K562 (cell line): ENCODE measurements around the gene TOMM22.

Source experiments
- POLR2A ChIP-seq: fragments of 450-650 bp; conservative IDR thresholded peaks from 2 replicates; pipeline ENCODE4 v1.6.1; 2016
- SRF ChIP-seq, 2 experiments: fragments of 250-450, 450-650 bp in 1 of 2; sonication (Bioruptor Pico) in 1 of 2; sonication (generic) in 1 of 2; formaldehyde crosslinking; IDR thresholded peaks; 2 replicates each; pipeline versions ENCODE4 v1.5.0 to v1.5.1; 2020 to 2022; ENCODE audit warnings: mild to moderate bottlenecking in 1 of 2, missing genetic modification reagents in 1 of 2
- TF ChIP-seq, protein P1 (sequence below): sonication (generic); formaldehyde crosslinking; IDR thresholded peaks from 2 replicates; pipeline ENCODE4 v1.8.0; 2022; ENCODE audit warnings: mild to moderate bottlenecking, missing genetic modification reagents
- TF ChIP-seq, protein P2 (sequence below), 3 experiments: IDR thresholded peaks in 2 of 3; conservative IDR thresholded peaks in 1 of 3; 2 replicates each; pipeline ENCODE4 v1.5.1; 2011 to 2012; ENCODE audit warnings: low read length in 3 of 3, mild to moderate bottlenecking in 3 of 3, control low read depth in 2 of 3, improper control_type of control experiment in 1 of 3, inconsistent platforms in 1 of 3, low read depth in 1 of 3, mixed read lengths in 1 of 3, moderate library complexity in 1 of 3; ENCODE audit not compliant: insufficient read depth in 2 of 3
- TF ChIP-seq, protein P3 (sequence below): fragments of 250-450 bp; sonication (Bioruptor Pico); IDR thresholded peaks from 2 replicates; pipeline ENCODE4 v1.5.0; 2020; ENCODE audit warnings: mild to moderate bottlenecking
- TF ChIP-seq, protein P4 (sequence below): fragments of 250-450 bp; sonication (Bioruptor Pico); IDR thresholded peaks from 2 replicates; pipeline ENCODE4 v1.5.1; 2021; ENCODE audit warnings: mild to moderate bottlenecking

DNA sequence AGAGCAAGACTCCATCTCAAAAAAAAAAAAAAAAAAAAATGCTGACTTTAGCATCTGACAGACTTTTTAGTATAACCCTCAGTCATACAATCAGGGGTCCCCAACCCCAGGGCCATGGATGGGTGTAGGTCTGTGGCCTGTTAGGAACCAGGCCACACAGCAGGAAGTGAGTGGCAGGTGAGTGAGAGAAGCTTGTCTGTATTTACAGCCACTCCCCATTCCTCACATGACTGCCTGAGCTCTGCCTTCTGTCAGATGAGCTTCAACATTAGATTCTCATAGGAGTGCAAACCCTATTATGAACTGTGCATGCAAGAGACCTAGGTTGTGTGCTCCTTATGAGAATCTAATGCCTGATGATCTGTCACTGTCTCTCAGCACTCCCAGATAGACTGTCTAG lies 28.9 kb upstream of the TOMM22 start:
- TF ChIP-seq SRF (CRISPR knock-in tag; IDR thresholded peaks at IDR 0.05) = no peak
- no peak for TF ChIP-seq POLR2A
- TF ChIP-seq, protein P1, sequence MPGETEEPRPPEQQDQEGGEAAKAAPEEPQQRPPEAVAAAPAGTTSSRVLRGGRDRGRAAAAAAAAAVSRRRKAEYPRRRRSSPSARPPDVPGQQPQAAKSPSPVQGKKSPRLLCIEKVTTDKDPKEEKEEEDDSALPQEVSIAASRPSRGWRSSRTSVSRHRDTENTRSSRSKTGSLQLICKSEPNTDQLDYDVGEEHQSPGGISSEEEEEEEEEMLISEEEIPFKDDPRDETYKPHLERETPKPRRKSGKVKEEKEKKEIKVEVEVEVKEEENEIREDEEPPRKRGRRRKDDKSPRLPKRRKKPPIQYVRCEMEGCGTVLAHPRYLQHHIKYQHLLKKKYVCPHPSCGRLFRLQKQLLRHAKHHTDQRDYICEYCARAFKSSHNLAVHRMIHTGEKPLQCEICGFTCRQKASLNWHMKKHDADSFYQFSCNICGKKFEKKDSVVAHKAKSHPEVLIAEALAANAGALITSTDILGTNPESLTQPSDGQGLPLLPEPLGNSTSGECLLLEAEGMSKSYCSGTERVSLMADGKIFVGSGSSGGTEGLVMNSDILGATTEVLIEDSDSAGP (CRISPR knock-in tag) = no peak
- TF ChIP-seq, protein P2, sequence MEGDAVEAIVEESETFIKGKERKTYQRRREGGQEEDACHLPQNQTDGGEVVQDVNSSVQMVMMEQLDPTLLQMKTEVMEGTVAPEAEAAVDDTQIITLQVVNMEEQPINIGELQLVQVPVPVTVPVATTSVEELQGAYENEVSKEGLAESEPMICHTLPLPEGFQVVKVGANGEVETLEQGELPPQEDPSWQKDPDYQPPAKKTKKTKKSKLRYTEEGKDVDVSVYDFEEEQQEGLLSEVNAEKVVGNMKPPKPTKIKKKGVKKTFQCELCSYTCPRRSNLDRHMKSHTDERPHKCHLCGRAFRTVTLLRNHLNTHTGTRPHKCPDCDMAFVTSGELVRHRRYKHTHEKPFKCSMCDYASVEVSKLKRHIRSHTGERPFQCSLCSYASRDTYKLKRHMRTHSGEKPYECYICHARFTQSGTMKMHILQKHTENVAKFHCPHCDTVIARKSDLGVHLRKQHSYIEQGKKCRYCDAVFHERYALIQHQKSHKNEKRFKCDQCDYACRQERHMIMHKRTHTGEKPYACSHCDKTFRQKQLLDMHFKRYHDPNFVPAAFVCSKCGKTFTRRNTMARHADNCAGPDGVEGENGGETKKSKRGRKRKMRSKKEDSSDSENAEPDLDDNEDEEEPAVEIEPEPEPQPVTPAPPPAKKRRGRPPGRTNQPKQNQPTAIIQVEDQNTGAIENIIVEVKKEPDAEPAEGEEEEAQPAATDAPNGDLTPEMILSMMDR (IDR thresholded peaks at IDR 0.05 in 2 of 3, conservative IDR thresholded peaks at IDR 0.05 in 1 of 3; ENCODE audit: insufficient read depth in 2 of 3, low read depth in 1 of 3, low read length in 3 of 3) = no peak
- TF ChIP-seq, protein P3, sequence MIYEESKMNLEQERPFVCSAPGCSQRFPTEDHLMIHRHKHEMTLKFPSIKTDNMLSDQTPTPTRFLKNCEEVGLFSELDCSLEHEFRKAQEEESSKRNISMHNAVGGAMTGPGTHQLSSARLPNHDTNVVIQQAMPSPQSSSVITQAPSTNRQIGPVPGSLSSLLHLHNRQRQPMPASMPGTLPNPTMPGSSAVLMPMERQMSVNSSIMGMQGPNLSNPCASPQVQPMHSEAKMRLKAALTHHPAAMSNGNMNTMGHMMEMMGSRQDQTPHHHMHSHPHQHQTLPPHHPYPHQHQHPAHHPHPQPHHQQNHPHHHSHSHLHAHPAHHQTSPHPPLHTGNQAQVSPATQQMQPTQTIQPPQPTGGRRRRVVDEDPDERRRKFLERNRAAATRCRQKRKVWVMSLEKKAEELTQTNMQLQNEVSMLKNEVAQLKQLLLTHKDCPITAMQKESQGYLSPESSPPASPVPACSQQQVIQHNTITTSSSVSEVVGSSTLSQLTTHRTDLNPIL = no peak
- TF ChIP-seq, protein P4, sequence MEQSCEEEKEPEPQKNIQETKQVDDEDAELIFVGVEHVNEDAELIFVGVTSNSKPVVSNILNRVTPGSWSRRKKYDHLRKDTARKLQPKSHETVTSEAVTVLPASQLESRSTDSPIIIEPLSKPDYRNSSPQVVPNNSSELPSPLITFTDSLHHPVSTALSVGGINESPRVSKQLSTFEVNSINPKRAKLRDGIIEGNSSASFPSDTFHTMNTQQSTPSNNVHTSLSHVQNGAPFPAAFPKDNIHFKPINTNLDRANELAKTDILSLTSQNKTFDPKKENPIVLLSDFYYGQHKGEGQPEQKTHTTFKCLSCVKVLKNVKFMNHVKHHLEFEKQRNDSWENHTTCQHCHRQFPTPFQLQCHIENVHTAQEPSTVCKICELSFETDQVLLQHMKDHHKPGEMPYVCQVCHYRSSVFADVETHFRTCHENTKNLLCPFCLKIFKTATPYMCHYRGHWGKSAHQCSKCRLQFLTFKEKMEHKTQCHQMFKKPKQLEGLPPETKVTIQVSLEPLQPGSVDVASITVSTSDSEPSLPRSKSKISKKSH (CRISPR knock-in tag) = no peak
